Esophagus squamous epithelium (tissue), 5 donors: ENCODE data around the gene SLC12A9. TPM values are rescaled to one million over a fixed set of nuclear protein-coding genes. Genes with fewer than 3 reads are reported as not detected.

Source experiments
- DNase-seq: peaks from one replicate; lab custom pipeline; 2025; lab: John Stamatoyannopoulos, UW
- H3K27ac ChIP-seq, 4 donors: fragments of 200-600 bp; sonication (generic); one replicate each; pipeline ENCODE4 v1.5.1; 2016 to 2019; ENCODE audit warnings: mild to moderate bottlenecking in 1 of 4
- H3K27me3 ChIP-seq, 4 donors: fragments of 200-600 bp; sonication (generic); 1 replicate in 3 of 4; 2 replicates in 1 of 4; pipeline versions ENCODE4 v1.5.1 to v1.6.0; 2017 to 2021; ENCODE audit warnings: antibody characterized with exemption in 1 of 4
- H3K36me3 ChIP-seq, 3 donors: fragments of 200-600 bp; sonication (generic); one replicate each; pipeline ENCODE4 v1.5.1; 2016 to 2019
- H3K4me1 ChIP-seq, 3 donors: fragments of 200-600 bp; sonication (generic); one replicate each; pipeline ENCODE4 v1.5.1; 2017 to 2019
- H3K4me3 ChIP-seq, 4 donors: fragments of 200-600 bp; sonication (generic); 1 replicate in 3 of 4; 2 replicates in 1 of 4; pipeline ENCODE4 v1.5.1; 2016 to 2019; ENCODE audit warnings: mild to moderate bottlenecking in 2 of 4, moderate library complexity in 1 of 4
- H3K9me3 ChIP-seq, 3 donors: fragments of 200-600 bp; sonication (generic); one replicate each; pipeline ENCODE4 v1.5.1; 2016 to 2019
- POLR2A ChIP-seq, 4 donors: fragments of 450-650 bp; IDR thresholded peaks; one replicate each; pipeline ENCODE4 v1.6.1; 2017; ENCODE audit warnings: antibody characterized with exemption in 4 of 4, mild to moderate bottlenecking in 4 of 4, moderate library complexity in 3 of 4
- WGBS, 2 donors: methylation state at CpG; one replicate each; pipeline ENCODE4 v1.1.5; 2018; 5-methylcytosine and 5-hydroxymethylcytosine counted together
- intact Hi-C: fragments of 100-400 bp; cut with DNase I; formaldehyde crosslinking; loops from one replicate; pipeline ENCODE4 v1.15.0; 2022
- total RNA-seq, 4 donors: library from RNA; depleted of rRNA; stranded (reverse); fragments of >200 nt; gene quantifications; one replicate each; pipeline ENCODE4 v1.1.0, GENCODE V29; 2016
- TF ChIP-seq, protein P1 (sequence below), 6 experiments: fragments of 450-650 bp in 4 of 6; fragments of 200-600 bp in 2 of 6; sonication (generic) in 2 of 6; IDR thresholded peaks; one replicate each; pipeline ENCODE4 v1.5.1; 2016 to 2019; ENCODE audit warnings: antibody characterized with exemption in 6 of 6, mild to moderate bottlenecking in 4 of 6, moderate library complexity in 4 of 6
- donor health status: DM: yes; HTN: yes; CAD: no.

Gene SLC12A9
- total RNA-seq, 4 donors from 2014 or later: 9.9 to 19.6 (median 17.3) TPM

GRCh38 chr7:100866729-100867039 is 14.2 kb downstream of the SLC12A9 start:
- H3K4me3 ChIP-seq: peak overlapping the region; percentile 83 to 99 (median 92)
- intact Hi-C loops: no loop called here
- peaks cover under 1 to 49% (median 13%) of the 10 kb centered on the region in 3 donors for H3K36me3 ChIP-seq
- H3K9me3 ChIP-seq: no peaks in the 10 kb centered on the region
- H3K4me1 ChIP-seq: peaks cover 27 to 65% (median 31%) of the 10 kb centered on the region in 3 donors
- peak overlapping the region; percentile 99 to 100 (median 99) for H3K27ac ChIP-seq
- no peaks in the 10 kb centered on the region for H3K27me3 ChIP-seq
- no peak for DNase-seq
- WGBS, 2 donors: 12 to 33% methylated on average over 1 to 5 of the region's 5 CpGs
- TF ChIP-seq POLR2A (IDR thresholded peaks at IDR 0.05): no peak
- TF ChIP-seq, protein P1, sequence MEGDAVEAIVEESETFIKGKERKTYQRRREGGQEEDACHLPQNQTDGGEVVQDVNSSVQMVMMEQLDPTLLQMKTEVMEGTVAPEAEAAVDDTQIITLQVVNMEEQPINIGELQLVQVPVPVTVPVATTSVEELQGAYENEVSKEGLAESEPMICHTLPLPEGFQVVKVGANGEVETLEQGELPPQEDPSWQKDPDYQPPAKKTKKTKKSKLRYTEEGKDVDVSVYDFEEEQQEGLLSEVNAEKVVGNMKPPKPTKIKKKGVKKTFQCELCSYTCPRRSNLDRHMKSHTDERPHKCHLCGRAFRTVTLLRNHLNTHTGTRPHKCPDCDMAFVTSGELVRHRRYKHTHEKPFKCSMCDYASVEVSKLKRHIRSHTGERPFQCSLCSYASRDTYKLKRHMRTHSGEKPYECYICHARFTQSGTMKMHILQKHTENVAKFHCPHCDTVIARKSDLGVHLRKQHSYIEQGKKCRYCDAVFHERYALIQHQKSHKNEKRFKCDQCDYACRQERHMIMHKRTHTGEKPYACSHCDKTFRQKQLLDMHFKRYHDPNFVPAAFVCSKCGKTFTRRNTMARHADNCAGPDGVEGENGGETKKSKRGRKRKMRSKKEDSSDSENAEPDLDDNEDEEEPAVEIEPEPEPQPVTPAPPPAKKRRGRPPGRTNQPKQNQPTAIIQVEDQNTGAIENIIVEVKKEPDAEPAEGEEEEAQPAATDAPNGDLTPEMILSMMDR (IDR thresholded peaks at IDR 0.05): no peak

GRCh38 chr7:100867040-100867775 is 14.7 kb downstream of the SLC12A9 start, which contains the start of gene TRIP6:
Gene TRIP6 (plus strand): TSS chr7:100867387. CDS start chr7:100867498, 111 bp downstream.
- 0 to 2% methylated on average over 18 of the region's 42 CpGs for WGBS, 2 donors
- no peak for DNase-seq
- H3K27ac ChIP-seq: peak within 1 kb of the TSS; percentile 99 to 100 (median 99)
- no peaks in the 10 kb centered on the region for H3K27me3 ChIP-seq
- TF ChIP-seq, protein P1 (IDR thresholded peaks at IDR 0.05): peak in 1 of 6 experiments; percentile 3
- TF ChIP-seq POLR2A (IDR thresholded peaks at IDR 0.05): peak in 2 of 4 donors; percentile 43 to 50
- H3K36me3 ChIP-seq: peaks cover 2 to 49% (median 11%) of the 10 kb centered on the region in 3 donors
- intact Hi-C loops: no loop called here
- peak within 1 kb of the TSS; percentile 83 to 99 (median 92) for H3K4me3 ChIP-seq
- peaks cover 27 to 65% (median 31%) of the 10 kb centered on the region in 3 donors for H3K4me1 ChIP-seq
- H3K9me3 ChIP-seq: no peaks in the 10 kb centered on the region

- no peak for DNase-seq
- no peak for TF ChIP-seq POLR2A (IDR thresholded peaks at IDR 0.05)
- TF ChIP-seq, protein P1 (IDR thresholded peaks at IDR 0.05): no peak
- H3K27ac ChIP-seq: peak overlapping the region; percentile 99 to 100 (median 99)
- peaks cover 27 to 65% (median 31%) of the 10 kb centered on the region in 3 donors for H3K4me1 ChIP-seq
- peaks cover 7 to 49% (median 8%) of the 10 kb centered on the region in 3 donors for H3K36me3 ChIP-seq
- H3K4me3 ChIP-seq: peak overlapping the region; percentile 83 to 99 (median 92)
- intact Hi-C loops: no loop called here
- H3K9me3 ChIP-seq: no peaks in the 10 kb centered on the region
- H3K27me3 ChIP-seq: no peaks in the 10 kb centered on the region
- 13 to 34% methylated on average over 7 of the region's 27 CpGs for WGBS, 2 donors
Observed at GRCh38 chr7:100867776-100868485, 15.4 kb downstream of the SLC12A9 start.

GRCh38 chr7:100873599-100874299 is 21.2 kb downstream of the SLC12A9 start:
- peaks cover 13 to 61% (median 45%) of the 10 kb centered on the region in 3 donors for H3K4me1 ChIP-seq
- intact Hi-C loops: no loop called here
- DNase-seq: no peak
- TF ChIP-seq, protein P1 (IDR thresholded peaks at IDR 0.05): no peak
- TF ChIP-seq POLR2A (IDR thresholded peaks at IDR 0.05): no peak
- H3K27ac ChIP-seq: peak overlapping the region; percentile 97 to 99 (median 98)
- WGBS, 2 donors: 89 to 91% methylated on average over 8 to 10 of the region's 10 CpGs
- no peaks in the 10 kb centered on the region for H3K9me3 ChIP-seq
- peak overlapping the region in 3 of 4 donors; percentile 86 to 100 (median 92) for H3K4me3 ChIP-seq
- H3K27me3 ChIP-seq: no peaks in the 10 kb centered on the region
- H3K36me3 ChIP-seq: peaks cover 7 to 76% (median 8%) of the 10 kb centered on the region in 3 donors
